HUES48 (cell line): Measurements from ENCODE around the gene ADAMTS3.

ENCODE experiments used
- H3K27ac ChIP-seq: one replicate; pipeline ENCODE4 v1.7.0; 2013; ENCODE audit warnings: low read depth, low read length, inconsistent platforms
- H3K27me3 ChIP-seq: 2 replicates; pipeline ENCODE4 v1.6.1; 2013; ENCODE audit warnings: mild to moderate bottlenecking, low read length; ENCODE audit not compliant: control insufficient read depth, insufficient read depth
- H3K36me3 ChIP-seq: 2 replicates; pipeline ENCODE4 v1.6.1; 2013; ENCODE audit warnings: low read length; ENCODE audit not compliant: control insufficient read depth, insufficient read depth
- H3K4me1 ChIP-seq: 2 replicates; pipeline ENCODE4 v1.6.1; 2013; ENCODE audit warnings: mild to moderate bottlenecking, low read length; ENCODE audit not compliant: control insufficient read depth, insufficient read depth
- H3K4me3 ChIP-seq: 2 replicates; pipeline ENCODE4 v1.5.1; 2013; ENCODE audit warnings: mild to moderate bottlenecking, low read depth, low read length
- H3K9ac ChIP-seq: 2 replicates; pipeline ENCODE4 v1.6.1; 2013; ENCODE audit warnings: mild to moderate bottlenecking, low read depth, low read length, moderate library complexity
- H3K9me3 ChIP-seq: 2 replicates; pipeline ENCODE4 v1.6.1; 2013; ENCODE audit warnings: low read length; ENCODE audit not compliant: control insufficient read depth, insufficient read depth

ADAMTS3 gene

DNA sequence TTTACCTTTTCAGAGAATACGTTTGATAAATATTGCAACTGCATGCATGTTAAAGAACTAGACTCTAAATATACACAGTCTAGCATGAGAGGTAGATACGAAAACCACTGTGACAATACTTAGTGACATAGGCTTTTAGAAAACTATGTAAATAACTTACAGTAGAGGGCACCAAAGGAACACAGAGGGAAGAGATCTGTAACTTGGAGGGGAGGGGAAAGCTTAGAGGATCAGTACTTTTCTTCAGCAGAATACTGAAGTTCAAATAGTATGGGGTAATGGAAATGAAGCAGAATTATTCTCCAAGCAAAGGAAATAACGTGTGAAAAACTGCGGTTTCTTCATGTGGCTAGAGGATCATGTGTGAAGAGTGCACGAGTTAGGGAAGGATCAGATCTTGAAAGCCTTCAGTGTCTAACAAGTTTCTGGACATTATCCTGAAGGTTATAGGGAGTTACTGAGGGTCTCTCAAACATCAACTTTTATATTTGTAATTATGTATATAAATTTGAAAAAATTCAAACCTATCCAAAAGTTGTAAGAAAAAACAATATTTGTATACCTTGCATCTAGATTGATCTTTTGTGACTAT, 273.0 kb downstream of the ADAMTS3 start:
- H3K4me1 ChIP-seq: peaks cover 2% of the 10 kb centered on the region; the same call in 1 of the 2 replicates
- H3K27ac ChIP-seq: no peak overlapping the region
- H3K9me3 ChIP-seq: no peaks in the 10 kb centered on the region
- H3K9ac ChIP-seq: no peak overlapping the region
- H3K4me3 ChIP-seq: no peak overlapping the region
- no peaks in the 10 kb centered on the region for H3K36me3 ChIP-seq
- H3K27me3 ChIP-seq: no peaks in the 10 kb centered on the region

DNA sequence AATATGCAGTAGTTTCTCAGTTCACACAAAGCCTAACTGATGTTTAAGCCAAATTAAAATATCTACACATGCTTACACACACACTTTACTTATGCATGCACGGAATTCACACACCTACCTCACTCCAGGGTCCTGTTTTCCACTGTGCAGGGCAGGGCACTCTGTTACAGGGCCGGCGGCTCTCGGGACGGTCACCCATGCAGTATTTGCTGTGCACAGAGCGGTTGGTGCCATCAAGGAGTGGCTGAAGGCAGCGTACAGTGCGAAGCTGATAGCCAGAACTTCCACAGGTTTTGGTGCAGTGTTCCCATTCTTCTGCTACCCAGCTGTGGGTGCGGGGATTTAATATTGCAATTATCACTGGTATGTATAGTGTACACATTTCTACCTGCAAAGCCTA, 278.3 kb downstream of the ADAMTS3 start:
- H3K9ac ChIP-seq: no peak overlapping the region
- H3K9me3 ChIP-seq: no peaks in the 10 kb centered on the region

DNA sequence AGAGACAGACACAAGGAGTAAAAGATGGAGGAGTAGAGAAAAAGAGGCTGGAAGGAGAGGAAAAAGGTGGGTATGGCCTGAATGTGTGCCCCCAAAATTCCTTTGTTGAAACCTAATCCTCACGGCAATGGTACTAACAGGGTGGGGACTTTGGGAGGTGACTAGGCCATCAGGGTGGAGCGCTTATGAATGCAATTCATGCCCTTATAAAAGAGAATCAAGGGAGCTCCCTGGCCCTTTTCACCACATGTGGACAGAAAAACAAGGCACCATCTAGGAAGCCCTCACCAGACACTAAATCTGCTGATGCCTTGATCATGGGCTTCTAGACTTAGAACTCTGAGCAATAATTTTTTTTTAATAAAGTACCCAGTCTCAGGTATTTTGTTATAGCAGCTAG, 282.1 kb downstream of the ADAMTS3 start:
- H3K4me1 ChIP-seq: no peaks in the 10 kb centered on the region
- H3K9ac ChIP-seq: no peak overlapping the region
- H3K27me3 ChIP-seq: no peaks in the 10 kb centered on the region
- H3K4me3 ChIP-seq: no peak overlapping the region
- H3K9me3 ChIP-seq: no peaks in the 10 kb centered on the region
- H3K27ac ChIP-seq: no peak overlapping the region
- no peaks in the 10 kb centered on the region for H3K36me3 ChIP-seq

More for the DNA sequence above, 278.3 kb downstream of the ADAMTS3 start:
- H3K4me3 ChIP-seq: no peak overlapping the region
- H3K27me3 ChIP-seq: no peaks in the 10 kb centered on the region
- H3K36me3 ChIP-seq: no peaks in the 10 kb centered on the region
- no peak overlapping the region for H3K27ac ChIP-seq
- no peaks in the 10 kb centered on the region for H3K4me1 ChIP-seq

DNA sequence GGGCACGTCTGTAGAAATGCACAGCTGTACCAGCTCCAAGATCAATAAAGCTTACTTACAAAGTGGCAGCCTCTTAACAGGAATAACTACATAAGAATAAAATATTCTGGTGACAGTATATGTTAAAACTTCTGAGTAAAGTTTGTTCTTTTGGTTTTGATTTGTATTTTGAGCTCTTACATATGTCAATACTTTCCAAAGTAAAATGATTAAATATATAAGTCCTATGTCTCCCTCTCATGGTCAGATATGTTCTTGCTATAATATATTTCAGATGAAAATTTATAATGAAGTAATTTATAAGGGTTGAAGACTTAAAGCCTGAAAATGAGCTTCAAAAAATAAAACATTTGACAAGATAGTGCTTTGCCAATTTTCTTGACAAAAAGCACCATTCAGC, 282.8 kb downstream of the ADAMTS3 start:
- H3K9ac ChIP-seq: no peak overlapping the region

DNA sequence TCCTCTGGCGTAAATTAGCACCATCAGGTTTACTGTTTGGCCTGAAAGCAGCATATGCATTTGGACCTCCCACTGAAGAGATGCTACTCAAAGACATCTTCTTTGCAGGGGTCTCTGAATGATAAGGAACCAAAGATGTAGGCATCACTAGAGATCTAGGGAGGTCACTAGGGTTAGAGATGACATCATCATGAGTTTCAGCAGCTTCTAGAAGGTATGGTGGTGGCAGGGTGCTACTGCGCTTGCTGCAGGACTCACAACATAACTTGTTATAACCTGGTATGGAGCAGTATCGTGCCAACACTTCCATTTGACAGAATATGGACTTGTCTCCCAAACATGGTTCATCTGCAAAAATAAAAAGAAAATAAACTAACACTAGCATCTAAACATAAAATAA, 285.7 kb downstream of the ADAMTS3 start:
- H3K9me3 ChIP-seq: no peaks in the 10 kb centered on the region
- peaks cover 3% of the 10 kb centered on the region; the same call in 1 of the 2 replicates for H3K4me1 ChIP-seq
- no peaks in the 10 kb centered on the region for H3K27me3 ChIP-seq
- no peak overlapping the region for H3K27ac ChIP-seq
- H3K9ac ChIP-seq: no peak overlapping the region
- no peak overlapping the region for H3K4me3 ChIP-seq
- no peaks in the 10 kb centered on the region for H3K36me3 ChIP-seq

More for the DNA sequence above, 282.8 kb downstream of the ADAMTS3 start:
- no peak overlapping the region for H3K27ac ChIP-seq
- no peak overlapping the region for H3K4me3 ChIP-seq
- no peaks in the 10 kb centered on the region for H3K9me3 ChIP-seq
- H3K27me3 ChIP-seq: no peaks in the 10 kb centered on the region
- no peaks in the 10 kb centered on the region for H3K4me1 ChIP-seq
- H3K36me3 ChIP-seq: no peaks in the 10 kb centered on the region

DNA sequence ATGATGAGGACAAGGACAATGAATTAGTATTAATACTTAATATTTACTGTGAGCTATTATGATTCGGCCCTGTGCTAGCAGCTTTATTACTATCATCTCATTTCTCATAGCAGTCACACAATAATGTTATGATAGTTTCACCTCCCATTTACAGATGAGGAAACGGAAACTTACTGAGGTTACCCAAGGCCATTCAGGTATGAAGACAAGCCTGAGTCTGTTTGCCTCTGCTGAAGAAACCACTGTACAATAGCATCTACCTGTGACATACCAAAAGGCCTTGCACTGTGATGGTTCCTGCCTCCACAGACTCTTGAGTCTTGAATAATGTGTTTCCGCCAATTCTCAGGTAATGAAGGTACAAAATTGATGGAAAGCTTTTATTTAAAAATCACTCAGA, 288.8 kb downstream of the ADAMTS3 start:
- peaks cover 3% of the 10 kb centered on the region; the same call in 1 of the 2 replicates for H3K4me1 ChIP-seq
- H3K9ac ChIP-seq: no peak overlapping the region
- H3K4me3 ChIP-seq: no peak overlapping the region
- H3K27ac ChIP-seq: no peak overlapping the region
- H3K9me3 ChIP-seq: no peaks in the 10 kb centered on the region
- H3K27me3 ChIP-seq: no peaks in the 10 kb centered on the region
- no peaks in the 10 kb centered on the region for H3K36me3 ChIP-seq

DNA sequence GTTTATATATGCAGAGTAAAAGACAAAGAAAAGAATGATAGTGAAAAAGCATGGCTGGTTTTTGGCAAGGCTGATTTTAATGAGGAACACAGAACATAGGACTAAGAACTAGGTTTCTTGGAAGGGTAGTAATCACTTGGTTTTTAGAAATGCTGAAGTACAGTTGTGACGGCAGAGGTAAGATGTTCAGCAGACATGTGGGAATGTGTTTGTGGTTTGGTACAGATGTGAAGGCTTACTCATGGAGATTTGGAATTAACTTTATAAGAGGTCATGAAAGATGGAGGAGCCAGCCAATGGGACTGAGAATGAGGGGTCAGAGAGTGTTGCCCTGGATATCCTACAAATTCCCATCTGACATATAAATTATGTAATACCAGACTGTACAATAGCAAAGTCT, 293.6 kb downstream of the ADAMTS3 start:
- Histone ChIP-seq H3K36me3 (no peaks in the 10 kb centered on the region), H3K27me3 (no peaks in the 10 kb centered on the region), H3K27ac (no peak overlapping the region), H3K4me1 (peaks cover 3% of the 10 kb centered on the region; the same call in 1 of the 2 replicates), H3K4me3 (no peak overlapping the region), H3K9ac (no peak overlapping the region), H3K9me3 (0 out of 2 replicates have a peak, but pooled peaks cover 3% of the 10 kb centered on the region)

DNA sequence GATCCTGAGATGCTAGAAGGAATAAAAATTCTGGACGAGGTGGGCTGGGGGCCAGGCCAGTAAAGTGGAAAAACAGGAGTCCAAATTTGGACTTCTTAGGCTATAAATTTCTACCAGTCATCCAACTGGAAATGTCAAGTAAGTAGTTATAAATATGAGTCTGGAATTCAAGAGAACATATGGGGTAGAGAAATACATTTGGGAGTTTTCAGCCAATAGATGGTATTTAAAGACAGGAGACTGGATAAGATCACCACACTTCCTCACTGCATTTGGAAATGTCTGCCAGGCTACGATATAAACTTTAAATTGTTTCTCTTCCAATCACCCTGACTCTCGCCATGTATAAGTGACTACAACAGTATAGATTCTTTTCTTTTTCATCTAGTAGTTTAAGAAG, 294.8 kb downstream of the ADAMTS3 start:
- H3K4me1 ChIP-seq: peaks cover 3% of the 10 kb centered on the region; the same call in 1 of the 2 replicates

DNA sequence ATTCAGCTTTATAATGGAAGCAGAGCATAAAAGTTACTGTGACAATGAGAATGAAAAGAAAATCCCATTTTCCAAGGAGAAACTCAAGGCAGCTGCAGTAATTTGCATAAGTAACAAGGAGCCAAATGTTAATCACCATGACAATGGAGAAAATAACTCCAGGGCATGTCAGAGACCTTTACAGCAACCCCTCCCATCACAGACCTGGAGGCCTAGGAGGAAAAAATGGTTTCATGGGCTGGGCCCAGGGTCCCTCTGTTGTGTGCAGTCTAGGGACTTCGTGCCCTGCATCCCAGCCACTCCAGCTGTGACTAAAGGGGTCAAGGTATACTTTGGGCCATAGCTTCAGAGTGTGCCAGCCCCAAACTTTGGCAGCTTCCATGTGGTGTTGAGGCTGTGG, 313.8 kb downstream of the ADAMTS3 start:
- Histone ChIP-seq H3K4me1 (no peaks in the 10 kb centered on the region), H3K9me3 (peaks cover 28% of the 10 kb centered on the region), H3K27me3 (no peaks in the 10 kb centered on the region), H3K27ac (no peak overlapping the region), H3K36me3 (no peaks in the 10 kb centered on the region), H3K9ac (no peak overlapping the region), H3K4me3 (no peak overlapping the region)

More for the DNA sequence above, 294.8 kb downstream of the ADAMTS3 start:
- H3K27me3 ChIP-seq: no peaks in the 10 kb centered on the region
- H3K27ac ChIP-seq: no peak overlapping the region
- no peak overlapping the region for H3K9ac ChIP-seq
- H3K36me3 ChIP-seq: no peaks in the 10 kb centered on the region
- no peak overlapping the region for H3K4me3 ChIP-seq
- peaks cover 3% of the 10 kb centered on the region; the same call in 1 of the 2 replicates for H3K9me3 ChIP-seq

DNA sequence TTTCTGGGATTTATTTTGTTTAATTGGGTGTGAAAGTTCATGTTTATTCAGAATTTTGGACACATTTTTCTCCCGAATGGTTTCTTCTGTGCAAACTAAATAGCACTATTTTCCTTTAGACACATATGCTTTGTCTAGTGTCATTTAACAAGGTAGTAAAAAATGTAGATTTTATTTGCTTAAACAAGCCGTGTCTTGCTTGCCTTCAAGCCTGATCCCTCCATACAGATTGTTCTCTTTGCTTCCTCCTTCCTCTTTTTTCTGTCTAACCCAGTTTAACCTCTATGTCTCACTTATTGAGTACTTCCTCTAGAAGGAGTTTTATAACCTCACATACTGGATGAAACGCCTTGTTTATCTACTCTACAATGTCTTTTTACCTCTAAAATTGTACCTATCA, 325.4 kb downstream of the ADAMTS3 start:
- Histone ChIP-seq H3K27me3 (no peaks in the 10 kb centered on the region), H3K4me3 (no peak overlapping the region), H3K4me1 (peaks cover 8% of the 10 kb centered on the region), H3K9ac (no peak overlapping the region), H3K27ac (no peak overlapping the region), H3K36me3 (no peaks in the 10 kb centered on the region), H3K9me3 (no peaks in the 10 kb centered on the region)

DNA sequence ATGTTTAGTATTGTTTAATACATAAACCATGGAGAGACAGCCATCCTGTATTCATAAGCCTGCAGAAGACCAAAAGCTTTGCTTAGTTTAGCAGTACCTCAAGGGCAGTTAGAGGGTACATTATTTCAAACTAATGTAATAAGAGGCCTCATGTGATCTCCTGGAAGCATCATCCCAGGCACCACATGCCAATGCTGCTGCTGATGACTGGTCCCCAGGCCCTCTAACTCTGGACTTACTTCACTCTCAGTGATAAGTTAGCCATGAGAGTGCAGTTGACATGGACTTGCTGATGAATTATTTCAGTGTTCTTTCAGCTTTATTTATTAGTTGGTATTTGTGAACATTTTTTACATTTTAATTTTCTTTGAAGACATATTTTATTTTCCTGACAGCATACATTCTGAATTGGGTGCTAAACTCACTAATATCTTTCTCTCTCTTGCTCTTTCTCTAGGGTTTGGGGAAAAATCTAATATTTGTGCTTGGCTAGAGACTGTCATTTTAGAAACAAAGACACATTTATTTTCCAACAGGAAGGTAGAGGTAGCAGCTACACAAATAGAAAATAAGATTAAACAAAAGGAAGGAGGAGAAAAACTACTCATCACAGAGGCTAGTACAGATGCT, 329.4 kb downstream of the ADAMTS3 start:
- Histone ChIP-seq H3K36me3 (no peaks in the 10 kb centered on the region), H3K27me3 (no peaks in the 10 kb centered on the region), H3K9ac (no peak overlapping the region), H3K4me1 (peaks cover 8% of the 10 kb centered on the region), H3K4me3 (no peak overlapping the region), H3K27ac (no peak overlapping the region), H3K9me3 (peaks cover 8% of the 10 kb centered on the region)
